ENCODE results near the gene ADAMTS3.

Gene ADAMTS3

GRCh38 chr4:72394012-72394663, 174.9 kb downstream of the ADAMTS3 start:
- Histone ChIP-seq H3K9me3 (ENCODE audit: control insufficient read depth, insufficient read depth, low read depth, low read length) (no peaks in the 10 kb centered on the region), H3K36me3 (ENCODE audit: control insufficient read depth in 2 of 2, insufficient read depth in 1 of 2, low read length in 2 of 2) (no peaks in the 10 kb centered on the region), H3K27ac (ENCODE audit: extremely low read depth, low read depth, low read length) (no peak overlapping the region), H3K4me1 (ENCODE audit: control insufficient read depth, insufficient read depth, low read length) (no peaks in the 10 kb centered on the region), H3K4me3 (ENCODE audit: low read depth, low read length) (no peak overlapping the region)
- TF ChIP-seq ZNF280D (tag by site-specific recombination; IDR thresholded peaks at IDR 0.05), result no peak
- TF ChIP-seq ZNF626 (tag by site-specific recombination; IDR thresholded peaks at IDR 0.05), result no peak
- ChIA-PET CTCF (no interaction called here), POLR2A (no interaction called here)

GRCh38 chr4:72391281-72391680, 177.7 kb downstream of the ADAMTS3 start:
- POLR2A ChIA-PET, result no interaction called here
- Histone ChIP-seq H3K27ac (ENCODE audit: extremely low read depth, low read depth, low read length) (no peak overlapping the region), H3K4me3 (ENCODE audit: low read depth, low read length) (no peak overlapping the region), H3K9me3 (ENCODE audit: control insufficient read depth, insufficient read depth, low read depth, low read length) (no peaks in the 10 kb centered on the region), H3K36me3 (ENCODE audit: control insufficient read depth in 2 of 2, insufficient read depth in 1 of 2, low read length in 2 of 2) (no peaks in the 10 kb centered on the region), H3K4me1 (ENCODE audit: control insufficient read depth, insufficient read depth, low read length) (no peaks in the 10 kb centered on the region)
- CTCF ChIA-PET, result no interaction called here
- TF ChIP-seq ZNF202 (tag by site-specific recombination; IDR thresholded peaks at IDR 0.05; ENCODE audit: borderline replicate concordance), result no peak
- no peak for TF ChIP-seq ZNF76 (tag by site-specific recombination; IDR thresholded peaks at IDR 0.05; ENCODE audit: borderline replicate concordance, low read depth)
- no peak for TF ChIP-seq ZNF701 (tag by site-specific recombination; IDR thresholded peaks at IDR 0.05)
- no peak for TF ChIP-seq OVOL3 (tag by site-specific recombination; IDR thresholded peaks at IDR 0.05)
- TF ChIP-seq ZNF362 (tag by site-specific recombination; IDR thresholded peaks at IDR 0.05), result no peak
- TF ChIP-seq ZNF544 (tag by site-specific recombination; IDR thresholded peaks at IDR 0.05), result no peak
- TF ChIP-seq GLIS2 (tag by site-specific recombination; IDR thresholded peaks at IDR 0.05), result no peak
- TF ChIP-seq ZNF239 (tag by site-specific recombination; IDR thresholded peaks at IDR 0.05), result no peak
- TF ChIP-seq ZNF561 (tag by site-specific recombination; IDR thresholded peaks at IDR 0.05; ENCODE audit: borderline replicate concordance), result no peak
- TF ChIP-seq ZBTB7A (tag by site-specific recombination; IDR thresholded peaks at IDR 0.05; ENCODE audit: low read depth), result no peak
- TF ChIP-seq KLF10 (tag by site-specific recombination; IDR thresholded peaks at IDR 0.05), result no peak
- TF ChIP-seq ZSCAN16 (tag by site-specific recombination; IDR thresholded peaks at IDR 0.05), result no peak
- TF ChIP-seq ZNF404 (tag by site-specific recombination; IDR thresholded peaks at IDR 0.05), result no peak
- no peak for TF ChIP-seq ZNF600 (tag by site-specific recombination; IDR thresholded peaks at IDR 0.05)
- no peak for TF ChIP-seq ZNF138 (tag by site-specific recombination; IDR thresholded peaks at IDR 0.05; ENCODE audit: borderline replicate concordance)
- no peak for TF ChIP-seq ZFP37 (tag by site-specific recombination; IDR thresholded peaks at IDR 0.05)

GRCh38 chr4:72390409-72390808, 178.6 kb downstream of the ADAMTS3 start:
- POLR2A ChIA-PET, result no interaction called here
- no peak overlapping the region for H3K4me3 ChIP-seq (ENCODE audit: low read depth, low read length)
- H3K9me3 ChIP-seq (ENCODE audit: control insufficient read depth, insufficient read depth, low read depth, low read length), result no peaks in the 10 kb centered on the region
- CTCF ChIA-PET, result no interaction called here
- no peaks in the 10 kb centered on the region for H3K4me1 ChIP-seq (ENCODE audit: control insufficient read depth, insufficient read depth, low read length)
- no peak overlapping the region for H3K27ac ChIP-seq (ENCODE audit: extremely low read depth, low read depth, low read length)
- no peaks in the 10 kb centered on the region for H3K36me3 ChIP-seq (ENCODE audit: control insufficient read depth in 2 of 2, insufficient read depth in 1 of 2, low read length in 2 of 2)
- TF ChIP-seq ZNF843 (tag by site-specific recombination; IDR thresholded peaks at IDR 0.05), result no peak
- TF ChIP-seq ZNF560 (tag by site-specific recombination; IDR thresholded peaks at IDR 0.05; ENCODE audit: borderline replicate concordance), result no peak
- TF ChIP-seq ZNF398 (tag by site-specific recombination; IDR thresholded peaks at IDR 0.05), result no peak
- no peak for TF ChIP-seq ZNF155 (tag by site-specific recombination; IDR thresholded peaks at IDR 0.05)
- TF ChIP-seq ZNF449 (tag by site-specific recombination; IDR thresholded peaks at IDR 0.05), result no peak
- TF ChIP-seq ZNF513 (tag by site-specific recombination; IDR thresholded peaks at IDR 0.05), result no peak

Data from HEK293 (cell line).